AG09319 (cell line): ENCODE data around the gene CDH4.

Source experiments
- DNase-seq: peaks from one replicate; pipeline ENCODE4 v3.0.0-alpha.2; 2010; ENCODE audit warnings: low read depth; ENCODE audit errors: extremely low read depth
- CTCF ChIP-seq: IDR thresholded peaks from 2 replicates; pipeline ENCODE4 v1.5.1; 2011; ENCODE audit warnings: low read depth, mild to moderate bottlenecking, inconsistent platforms, low read length, moderate library complexity

CDH4 gene

GRCh38 chr20:61847420-61847748 is 595.3 kb downstream of the CDH4 start:
- no peak for DNase-seq
- TF ChIP-seq CTCF: no peak

- DNase-seq: no peak
- TF ChIP-seq CTCF: no peak
Observed at GRCh38 chr20:61847986-61848385, 595.9 kb downstream of the CDH4 start.

GRCh38 chr20:61848851-61849250 is 596.8 kb downstream of the CDH4 start:
- no peak for DNase-seq
- no peak for TF ChIP-seq CTCF

GRCh38 chr20:61849376-61849775 is 597.3 kb downstream of the CDH4 start:
- no peak for DNase-seq

GRCh38 chr20:61849822-61850221 is 597.8 kb downstream of the CDH4 start:
- no peak for TF ChIP-seq CTCF
- DNase-seq: no peak

More at GRCh38 chr20:61849376-61849775, 597.3 kb downstream of the CDH4 start:
- TF ChIP-seq CTCF: no peak

GRCh38 chr20:61850457-61850856 is 598.4 kb downstream of the CDH4 start:
- TF ChIP-seq CTCF: no peak

GRCh38 chr20:61850926-61851900 is 599.2 kb downstream of the CDH4 start:
- no peak for DNase-seq
- TF ChIP-seq CTCF: no peak

More at GRCh38 chr20:61850457-61850856, 598.4 kb downstream of the CDH4 start:
- DNase-seq: no peak
